K562 (cell line): ENCODE measurements around the gene ATG12. TPM values are rescaled to one million over a fixed set of nuclear protein-coding genes. Genes with fewer than 3 reads are reported as not detected.

Experiments used
- ATAC-seq: fragments of 200-7000 bp; cut with Tn5 transposase; 3 replicates; pipeline ENCODE4 v1.9.1; 2020; ENCODE audit warnings: moderate library complexity
- BruUV-seq: library from RNA; stranded (reverse); fragments of 400-500 nt; replicated peaks from 2 replicates; lab custom pipeline; 2021; lab: Mats Ljungman, UMichigan
- CTCF ChIA-PET: fragments of 300-600 bp; formaldehyde crosslinking; extraction: SDS; loops from one replicate; lab custom pipeline; 2021; ENCODE audit warnings: low intra/inter-chr PET ratio; lab: Yijun Ruan, JAX
- POLR2A ChIA-PET: fragments of 300-600, 350-650 bp; sonication (Branson Sonifier 250); formaldehyde crosslinking; extraction: SDS; loops from one replicate; lab custom pipeline; 2021; ENCODE audit warnings: antibody characterized with exemption, inconsistent platforms; lab: Yijun Ruan, JAX
- DNase-seq, 4 experiments: peaks; one replicate each; pipeline versions ENCODE4 v3.0.0 to v3.0.0-alpha.2; 2011 to 2018; ENCODE audit warnings: low spot score in 3 of 4, mixed read lengths in 3 of 4; ENCODE audit errors: extremely low read depth in 1 of 4
- FAIRE-seq: peaks from 2 replicates; lab custom pipeline; 2011; peaks lifted over from hg19 to GRCh38; lab: Jason Lieb, UNC
- H2AFZ ChIP-seq: 2 replicates; pipeline ENCODE4 v1.6.0; 2011; ENCODE audit warnings: low read depth, low read length, control low read depth, inconsistent platforms
- H3K27ac ChIP-seq: fragments of 200-600 bp; 3 replicates; pipeline ENCODE4 v1.8.0; 2011; ENCODE audit warnings: low read depth, mild to moderate bottlenecking, control low read depth, inconsistent platforms, low read length, moderate library complexity, mixed read lengths; ENCODE audit errors: extremely low read depth
- H3K27me3 ChIP-seq, 2 experiments: fragments of 300-600 bp in 1 of 2; 2 replicates in 1 of 2; 3 replicates in 1 of 2; pipeline versions ENCODE4 v1.6.0 to v1.8.0; 2011; ENCODE audit warnings: inconsistent platforms in 2 of 2, low read length in 2 of 2, mild to moderate bottlenecking in 1 of 2, mixed read lengths in 1 of 2, moderate library complexity in 1 of 2; ENCODE audit not compliant: control insufficient read depth in 2 of 2, insufficient read depth in 2 of 2
- H3K36me3 ChIP-seq: fragments of 300-600 bp; 3 replicates; pipeline ENCODE4 v1.8.0; 2011; ENCODE audit warnings: mild to moderate bottlenecking, low read length, inconsistent platforms; ENCODE audit not compliant: control insufficient read depth, insufficient read depth
- H3K4me1 ChIP-seq, 2 experiments: fragments of 200-600 bp in 1 of 2; replicated peaks in 1 of 2; 2 replicates in 1 of 2; 3 replicates in 1 of 2; pipeline versions ENCODE4 v1.5.1 to v1.8.0; 2011; ENCODE audit warnings: inconsistent platforms in 2 of 2, low read length in 2 of 2, mild to moderate bottlenecking in 1 of 2, mixed read lengths in 1 of 2, moderate library complexity in 1 of 2; ENCODE audit not compliant: control insufficient read depth in 2 of 2, insufficient read depth in 2 of 2
- H3K4me2 ChIP-seq: 2 replicates; pipeline ENCODE4 v1.6.1; 2011; ENCODE audit warnings: low read length, control low read depth, inconsistent platforms, mixed read lengths; ENCODE audit not compliant: insufficient read depth
- H3K4me3 ChIP-seq: fragments of 200-600 bp; sonication (generic), shearing (Covaris generic); 2 replicates; pipeline ENCODE4 v1.5.1; 2016; ENCODE audit warnings: control low read depth, inconsistent platforms
- H3K79me2 ChIP-seq: fragments of 200-600 bp; 3 replicates; pipeline ENCODE4 v1.8.0; 2011; ENCODE audit warnings: low read length, inconsistent platforms; ENCODE audit not compliant: control insufficient read depth, insufficient read depth
- H3K9ac ChIP-seq, 2 experiments: 2 replicates each; pipeline versions ENCODE4 v1.6.0 to v1.6.1; 2011; ENCODE audit warnings: low read depth in 2 of 2, low read length in 2 of 2, control low read depth in 1 of 2, inconsistent platforms in 1 of 2, mild to moderate bottlenecking in 1 of 2, mixed read lengths in 1 of 2; ENCODE audit not compliant: insufficient read depth in 1 of 2
- H3K9me1 ChIP-seq: one replicate; pipeline ENCODE4 v1.6.0; 2011; ENCODE audit warnings: inconsistent platforms, mild to moderate bottlenecking, low read length, moderate library complexity; ENCODE audit not compliant: control insufficient read depth, insufficient read depth
- H3K9me3 ChIP-seq: replicated peaks from 2 replicates; pipeline ENCODE4 v1.5.1; 2011; ENCODE audit warnings: low read depth, low read length, inconsistent platforms; ENCODE audit not compliant: control insufficient read depth, insufficient read depth
- H4K20me1 ChIP-seq: replicated peaks from 2 replicates; pipeline ENCODE4 v1.6.1; 2011; ENCODE audit warnings: low read length, inconsistent platforms, mixed read lengths; ENCODE audit not compliant: control insufficient read depth, insufficient read depth
- ESRRB ChIP-seq: fragments of 250-450 bp; sonication (Bioruptor Pico); IDR thresholded peaks from 2 replicates; pipeline ENCODE4 v1.5.0; 2020; ENCODE audit warnings: mild to moderate bottlenecking, moderate library complexity, borderline replicate concordance
- HSF4 ChIP-seq: fragments of 250-450 bp; sonication (Bioruptor Pico); IDR thresholded peaks from 2 replicates; pipeline ENCODE4 v2.1.2; 2022; ENCODE audit warnings: mild to moderate bottlenecking, moderate library complexity, borderline replicate concordance
- MYNN ChIP-seq, 2 experiments: sonication (generic); formaldehyde crosslinking in 1 of 2; IDR thresholded peaks; 2 replicates each; pipeline versions ENCODE4 v1.5.0 to v1.6.1; 2016 to 2020; ENCODE audit warnings: antibody characterized with exemption in 1 of 2, missing genetic modification reagents in 1 of 2
- NFRKB ChIP-seq: fragments of 450-650 bp; IDR thresholded peaks from 2 replicates; pipeline ENCODE4 v1.6.1; 2016; ENCODE audit warnings: low read depth
- NONO ChIP-seq, 2 experiments: fragments of 200-400 bp in 1 of 2; fragments of 450-650 bp in 1 of 2; formaldehyde crosslinking in 1 of 2; IDR thresholded peaks; 2 replicates each; pipeline ENCODE4 v1.6.1; 2017; ENCODE audit warnings: low read depth in 2 of 2, mild to moderate bottlenecking in 2 of 2, moderate library complexity in 2 of 2, low read length in 1 of 2
- PHF8 ChIP-seq: fragments of 200-600 bp; sonication (generic); IDR thresholded peaks from 2 replicates; pipeline ENCODE4 v1.6.1; 2012; ENCODE audit warnings: mixed run types, mild to moderate bottlenecking, inconsistent platforms, low read length, moderate library complexity, borderline replicate concordance
- POLR2AphosphoS2 ChIP-seq: IDR thresholded peaks from 2 replicates; pipeline ENCODE4 v1.6.1; 2012; ENCODE audit warnings: low read length, improper control_type of control experiment
- RAD51 ChIP-seq: fragments of 450-650 bp; IDR thresholded peaks from 2 replicates; pipeline ENCODE4 v1.7.1; 2016; ENCODE audit warnings: low read depth, mild to moderate bottlenecking, borderline replicate concordance
- ZFP1 ChIP-seq: fragments of 450-650 bp; formaldehyde crosslinking; IDR thresholded peaks from 2 replicates; pipeline ENCODE4 v1.4.0; 2020; ENCODE audit warnings: mild to moderate bottlenecking, mixed read lengths
- ZFP30 ChIP-seq: fragments of 250-450 bp; sonication (Bioruptor Pico); IDR thresholded peaks from 2 replicates; pipeline ENCODE4 v1.8.0; 2022; ENCODE audit warnings: moderate library complexity, mild to moderate bottlenecking, inconsistent platforms, borderline replicate concordance
- WGBS: fragments of 100-300 bp; shearing (Covaris generic); methylation state at CpG from one replicate; pipeline ENCODE4 v1.1.6; 2016; ENCODE audit warnings: low coverage, mixed read lengths; ENCODE audit not compliant: insufficient coverage; ENCODE audit errors: missing lambda C conversion rate; 5-methylcytosine and 5-hydroxymethylcytosine counted together
- in situ Hi-C: fragments of 300-500 bp; cut with MboI; formaldehyde crosslinking; loops from 4 replicates; pipeline ENCODE4 v1.15.0; 2018; ENCODE audit warnings: inconsistent platforms, mixed read lengths
- intact Hi-C: fragments of 100-400 bp; cut with micrococcal nuclease; formaldehyde crosslinking; loops from 2 replicates; pipeline ENCODE4 v1.14.2; 2022
- polyA plus RNA-seq, 8 experiments: library from polyadenylated mRNA; depleted of rRNA in 4 of 8; stranded (reverse) in 5 of 8; unstranded in 3 of 8; fragments of >200 nt; fragmentation: Nextera tagmentation in 2 of 8; fragmentation: Illumina TruSeq in 1 of 8; extraction: Ambion mirVana in 2 of 8; extraction: Trizol in 1 of 8; gene quantifications; 2 replicates each; pipeline versions ENCODE4 v1.2.1 to v1.2.3, GENCODE V29; 2011 to 2014; ENCODE audit warnings: inconsistent platforms in 1 of 8, missing spikeins in 1 of 8
- total RNA-seq, 7 experiments: library from RNA; depleted of rRNA in 6 of 7; stranded (reverse); fragments of >200 nt in 6 of 7; fragmentation: Illumina TruSeq in 2 of 7; extraction: Trizol in 2 of 7; gene quantifications; 2 replicates each; pipeline versions ENCODE4 v1.2.1 to v1.2.3, GENCODE V29; 2011 to 2021; ENCODE audit warnings: low replicate concordance in 1 of 7
- TF ChIP-seq, protein P1 (sequence below): fragments of 450-650 bp; formaldehyde crosslinking; conservative IDR thresholded peaks from 2 replicates; pipeline ENCODE4 v1.4.0; 2022; ENCODE audit warnings: mild to moderate bottlenecking, missing genetic modification characterization
- TF ChIP-seq, protein P2 (sequence below): fragments of 250-450 bp; sonication (Bioruptor Pico); IDR thresholded peaks from 2 replicates; pipeline ENCODE4 v1.5.0; 2021; ENCODE audit warnings: mild to moderate bottlenecking, moderate library complexity
- TF ChIP-seq, protein P3 (sequence below): fragments of 450-650 bp; IDR thresholded peaks from 2 replicates; pipeline ENCODE4 v1.6.1; 2018; ENCODE audit not compliant: partially characterized antibody
- TF ChIP-seq, protein P4 (sequence below): fragments of 250-450 bp; sonication (Bioruptor Pico); IDR thresholded peaks from 2 replicates; pipeline ENCODE4 v1.6.1; 2021; ENCODE audit warnings: mild to moderate bottlenecking

Gene ATG12
- total and polyA plus RNA-seq, 9 of the 15 experiments (the other 6 are each of a cell fraction or from before 2014, with no cell fraction given) = 21.6 to 132 (median 61.3) TPM

DNA sequence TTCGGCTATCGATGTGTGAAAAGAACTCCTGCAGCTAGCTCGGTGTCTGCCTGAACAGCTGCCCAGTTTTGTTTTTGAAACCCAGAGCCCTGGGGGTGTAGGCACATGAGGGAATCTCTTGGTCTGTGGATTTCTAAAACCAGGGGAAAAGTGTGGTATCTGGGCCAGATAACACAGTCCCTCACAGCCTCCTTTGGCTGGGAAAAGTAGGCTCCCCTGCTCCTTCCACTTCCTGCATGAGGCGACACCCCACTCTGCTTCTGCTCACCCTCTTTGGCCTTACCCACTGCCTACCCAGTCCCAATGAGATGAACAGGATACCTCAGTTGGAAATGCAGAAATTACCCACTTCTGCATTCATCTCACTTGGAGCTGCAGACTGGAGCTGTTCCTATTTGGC is 15.4 kb downstream of the ATG12 start:
- DNase-seq (no peak), ATAC-seq (no peak), FAIRE-seq (no peak)
- H2AFZ ChIP-seq = no peak overlapping the region
- ChIA-PET CTCF (no interaction called here), POLR2A (no interaction called here)
- H3K27me3 ChIP-seq = no peaks in the 10 kb centered on the region
- H3K9me1 ChIP-seq = no peaks in the 10 kb centered on the region
- no peak overlapping the region for H3K27ac ChIP-seq
- H3K4me1 ChIP-seq = no peaks in the 10 kb centered on the region
- no TSS peak for BruUV-seq
- no peak overlapping the region for H3K4me3 ChIP-seq
- in situ Hi-C loops (no loop called here), intact Hi-C loops (no loop called here)
- H3K9me3 ChIP-seq = no peaks in the 10 kb centered on the region
- no peak overlapping the region for H3K9ac ChIP-seq
- H3K36me3 ChIP-seq = peaks cover 20% of the 10 kb centered on the region; the same call in 2 of the 3 replicates
- no peaks in the 10 kb centered on the region for H4K20me1 ChIP-seq
- H3K79me2 ChIP-seq = no peaks in the 10 kb centered on the region
- H3K4me2 ChIP-seq = no peak overlapping the region
- 70% methylated on average over 4 of the region's 4 CpGs for WGBS
- TF ChIP-seq, protein P1, sequence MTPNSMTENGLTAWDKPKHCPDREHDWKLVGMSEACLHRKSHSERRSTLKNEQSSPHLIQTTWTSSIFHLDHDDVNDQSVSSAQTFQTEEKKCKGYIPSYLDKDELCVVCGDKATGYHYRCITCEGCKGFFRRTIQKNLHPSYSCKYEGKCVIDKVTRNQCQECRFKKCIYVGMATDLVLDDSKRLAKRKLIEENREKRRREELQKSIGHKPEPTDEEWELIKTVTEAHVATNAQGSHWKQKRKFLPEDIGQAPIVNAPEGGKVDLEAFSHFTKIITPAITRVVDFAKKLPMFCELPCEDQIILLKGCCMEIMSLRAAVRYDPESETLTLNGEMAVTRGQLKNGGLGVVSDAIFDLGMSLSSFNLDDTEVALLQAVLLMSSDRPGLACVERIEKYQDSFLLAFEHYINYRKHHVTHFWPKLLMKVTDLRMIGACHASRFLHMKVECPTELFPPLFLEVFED (CRISPR knock-in tag) = no peak
- TF ChIP-seq NFRKB (no peak), ZFP30 (CRISPR knock-in tag) (no peak), RAD51 (no peak), ESRRB (no peak), POLR2AphosphoS2 (no peak), ZFP1 (CRISPR knock-in tag) (no peak), HSF4 (no peak), NONO (IDR thresholded peaks at IDR 0.05; ENCODE audit: low read depth in 2 of 2, low read length in 1 of 2) (no peak), PHF8 (no peak), MYNN (IDR thresholded peaks at IDR 0.05) (no peak), MYNN (CRISPR knock-in tag; IDR thresholded peaks at IDR 0.05) (no peak)
- TF ChIP-seq, protein P2, sequence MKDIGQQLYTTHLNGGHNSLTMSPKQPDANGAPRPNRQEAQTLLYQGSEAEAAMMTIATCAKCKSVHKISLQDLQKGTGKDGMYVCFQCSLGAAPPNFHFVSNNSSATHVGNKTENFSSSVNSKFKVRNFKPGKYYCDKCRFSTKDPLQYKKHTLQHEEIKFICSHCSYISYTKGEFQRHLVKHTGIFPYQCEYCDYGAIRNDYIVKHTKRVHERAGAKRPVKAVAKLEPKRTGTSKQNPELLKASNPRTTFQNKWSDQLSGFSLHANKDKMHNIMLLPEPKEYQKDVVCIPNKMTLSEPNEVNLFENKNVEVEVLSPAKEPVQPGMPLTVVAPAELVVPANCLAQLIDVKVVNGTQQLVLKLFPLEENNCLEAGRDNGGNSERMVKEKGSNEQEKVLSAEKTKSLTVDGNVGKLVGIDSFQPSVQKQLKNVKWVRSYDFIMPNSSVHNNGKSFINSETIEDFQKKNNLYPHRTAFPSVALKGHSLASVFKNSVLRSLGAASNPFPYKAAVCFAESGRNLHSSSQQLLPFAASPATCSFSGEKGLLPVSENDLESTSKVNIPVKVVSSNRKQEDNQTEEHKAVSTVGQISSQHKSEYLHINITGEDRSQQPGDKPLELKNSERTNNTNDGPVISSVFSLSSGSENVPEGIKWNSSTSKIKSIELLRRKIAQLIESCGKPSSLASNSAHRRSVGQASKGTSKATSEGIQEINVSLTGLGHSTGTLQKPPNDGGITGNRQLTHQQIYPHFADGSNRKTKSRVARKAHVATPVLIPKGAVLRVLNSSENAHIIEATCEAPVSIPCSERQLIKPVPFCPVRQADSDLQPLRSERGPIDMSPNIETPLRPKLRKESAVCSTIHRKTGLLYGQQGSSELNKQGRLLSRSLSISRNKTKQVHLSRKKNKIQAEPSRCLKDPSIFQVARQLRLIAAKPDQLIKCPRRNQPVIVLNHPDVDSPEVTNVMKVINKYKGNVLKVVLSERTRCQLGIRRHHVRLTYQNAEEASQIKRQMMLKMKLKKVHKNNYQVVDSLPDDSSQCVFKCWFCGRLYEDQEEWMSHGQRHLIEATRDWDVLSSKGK = no peak
- TF ChIP-seq, protein P3, sequence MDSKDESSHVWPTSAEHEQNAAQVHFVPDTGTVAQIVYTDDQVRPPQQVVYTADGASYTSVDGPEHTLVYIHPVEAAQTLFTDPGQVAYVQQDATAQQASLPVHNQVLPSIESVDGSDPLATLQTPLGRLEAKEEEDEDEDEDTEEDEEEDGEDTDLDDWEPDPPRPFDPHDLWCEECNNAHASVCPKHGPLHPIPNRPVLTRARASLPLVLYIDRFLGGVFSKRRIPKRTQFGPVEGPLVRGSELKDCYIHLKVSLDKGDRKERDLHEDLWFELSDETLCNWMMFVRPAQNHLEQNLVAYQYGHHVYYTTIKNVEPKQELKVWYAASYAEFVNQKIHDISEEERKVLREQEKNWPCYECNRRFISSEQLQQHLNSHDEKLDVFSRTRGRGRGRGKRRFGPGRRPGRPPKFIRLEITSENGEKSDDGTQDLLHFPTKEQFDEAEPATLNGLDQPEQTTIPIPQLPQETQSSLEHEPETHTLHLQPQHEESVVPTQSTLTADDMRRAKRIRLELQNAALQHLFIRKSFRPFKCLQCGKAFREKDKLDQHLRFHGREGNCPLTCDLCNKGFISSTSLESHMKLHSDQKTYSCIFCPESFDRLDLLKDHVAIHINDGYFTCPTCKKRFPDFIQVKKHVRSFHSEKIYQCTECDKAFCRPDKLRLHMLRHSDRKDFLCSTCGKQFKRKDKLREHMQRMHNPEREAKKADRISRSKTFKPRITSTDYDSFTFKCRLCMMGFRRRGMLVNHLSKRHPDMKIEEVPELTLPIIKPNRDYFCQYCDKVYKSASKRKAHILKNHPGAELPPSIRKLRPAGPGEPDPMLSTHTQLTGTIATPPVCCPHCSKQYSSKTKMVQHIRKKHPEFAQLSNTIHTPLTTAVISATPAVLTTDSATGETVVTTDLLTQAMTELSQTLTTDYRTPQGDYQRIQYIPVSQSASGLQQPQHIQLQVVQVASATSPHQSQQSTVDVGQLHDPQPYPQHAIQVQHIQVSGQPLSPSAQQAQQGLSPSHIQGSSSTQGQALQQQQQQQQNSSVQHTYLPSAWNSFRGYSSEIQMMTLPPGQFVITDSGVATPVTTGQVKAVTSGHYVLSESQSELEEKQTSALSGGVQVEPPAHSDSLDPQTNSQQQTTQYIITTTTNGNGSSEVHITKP = no peak
- TF ChIP-seq, protein P4, sequence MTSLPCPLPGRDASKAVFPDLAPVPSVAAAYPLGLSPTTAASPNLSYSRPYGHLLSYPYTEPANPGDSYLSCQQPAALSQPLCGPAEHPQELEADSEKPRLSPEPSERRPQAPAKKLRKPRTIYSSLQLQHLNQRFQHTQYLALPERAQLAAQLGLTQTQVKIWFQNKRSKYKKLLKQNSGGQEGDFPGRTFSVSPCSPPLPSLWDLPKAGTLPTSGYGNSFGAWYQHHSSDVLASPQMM = no peak
